Right lobe of liver (tissue), 6 donors: Measurements from ENCODE around the gene GHSR. TPM values are rescaled to one million over a fixed set of nuclear protein-coding genes. Genes with fewer than 3 reads are reported as not detected.

Experiments
- ATAC-seq, 4 donors: fragments of 200-7000 bp; cut with Tn5 transposase; one replicate each; pipeline ENCODE4 v1.9.1; 2020; ENCODE audit warnings: mild to moderate bottlenecking in 4 of 4, moderate library complexity in 4 of 4
- DNase-seq, 3 donors: peaks; one replicate each; pipeline ENCODE4 v3.0.0-alpha.2; 2020
- H3K27ac ChIP-seq, 3 donors: fragments of 200-600 bp; one replicate each; pipeline ENCODE4 v1.8.0; 2022
- H3K27me3 ChIP-seq, 2 donors: fragments of 200-600 bp; one replicate each; pipeline ENCODE4 v1.8.0; 2022
- H3K36me3 ChIP-seq, 4 donors: fragments of 200-600 bp; sonication (generic) in 1 of 4; one replicate each; pipeline versions ENCODE4 v1.5.1 to v1.8.0; 2017 to 2022; ENCODE audit warnings: control low read depth in 1 of 4
- H3K4me1 ChIP-seq, 4 donors: fragments of 200-600 bp; sonication (generic) in 1 of 4; one replicate each; pipeline versions ENCODE4 v1.5.1 to v1.8.0; 2017 to 2022; ENCODE audit warnings: control low read depth in 1 of 4
- H3K4me3 ChIP-seq, 3 donors: fragments of 200-600 bp; one replicate each; pipeline ENCODE4 v1.8.0; 2022
- H3K9me3 ChIP-seq, 4 donors: fragments of 200-600 bp; sonication (generic) in 1 of 4; one replicate each; pipeline versions ENCODE4 v1.5.1 to v1.8.0; 2017 to 2022; ENCODE audit warnings: control low read depth in 1 of 4
- POLR2A ChIP-seq: fragments of 450-650 bp; IDR thresholded peaks from one replicate; pipeline ENCODE4 v1.6.1; 2017; ENCODE audit warnings: antibody characterized with exemption, mild to moderate bottlenecking
- WGBS: methylation state at CpG from one replicate; pipeline ENCODE4 v1.1.6; 2018; ENCODE audit warnings: low coverage, low lambda C conversion rate; ENCODE audit not compliant: insufficient coverage; ENCODE audit errors: missing lambda C conversion rate; 5-methylcytosine and 5-hydroxymethylcytosine counted together
- intact Hi-C, 2 donors: fragments of 100-400 bp; cut with DNase I; formaldehyde crosslinking; loops; one replicate each; pipeline versions ENCODE4 v1.11.2 to v1.14.1; 2022
- total RNA-seq, 6 experiments: library from RNA; depleted of rRNA in 2 of 6; stranded (reverse); fragments of >200 nt in 2 of 6; fragmentation: NEBNext Ultra II Directional in 3 of 6; extraction: Animal tissue kit (Norgen Biotek cat#: 25700) in 3 of 6; gene quantifications; one replicate each; pipeline versions ENCODE4 v1.1.0 to v1.2.4, GENCODE V29; 2016 to 2023
- TF ChIP-seq, protein P1 (sequence below), 4 donors: fragments of 200-600 bp in 3 of 4; fragments of 450-650 bp in 1 of 4; IDR thresholded peaks; one replicate each; pipeline versions ENCODE4 v1.5.1 to v1.8.0; 2016 to 2022; ENCODE audit warnings: antibody characterized with exemption in 4 of 4, mild to moderate bottlenecking in 2 of 4
- donor health status: DM: no; HTN: yes; CAD: no.
- donor health status: DM: no; HTN: no; CAD: no.
- donor health status: DM: no; HTN: no; CAD: no.
- donor health status: DM: no; HTN: yes; CAD: no.
- donor health status: DM: no; HTN: yes; CAD: no.

GHSR gene
- total RNA-seq, 6 experiments from 2014 or later: not detected

DNA sequence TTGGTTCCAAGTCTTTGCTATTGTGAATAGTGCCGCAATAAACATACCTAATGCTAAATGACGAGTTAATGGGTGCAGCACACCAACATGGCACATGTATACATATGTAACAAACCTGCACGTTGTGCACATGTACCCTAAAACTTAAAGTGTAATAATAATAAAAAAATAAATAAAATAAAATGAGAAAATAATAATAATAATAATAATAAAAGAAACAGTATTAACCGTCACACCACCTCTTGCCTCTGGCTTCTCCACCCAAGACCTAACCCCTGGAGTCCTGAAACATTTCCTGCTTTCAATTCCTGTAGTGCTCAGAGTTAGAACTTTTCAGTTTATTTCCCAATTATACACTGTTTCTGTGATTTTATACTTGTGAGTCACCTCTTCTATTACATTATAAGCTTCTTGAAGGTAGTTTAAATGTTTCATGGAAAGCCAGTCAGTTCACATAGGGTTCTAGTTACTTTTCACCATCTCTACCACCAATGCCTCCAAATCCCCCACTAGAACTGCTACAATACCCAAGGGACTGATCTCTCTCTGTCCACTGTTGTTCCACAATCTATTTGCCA is 18.4 kb upstream of the GHSR start:
- TF ChIP-seq, protein P1, sequence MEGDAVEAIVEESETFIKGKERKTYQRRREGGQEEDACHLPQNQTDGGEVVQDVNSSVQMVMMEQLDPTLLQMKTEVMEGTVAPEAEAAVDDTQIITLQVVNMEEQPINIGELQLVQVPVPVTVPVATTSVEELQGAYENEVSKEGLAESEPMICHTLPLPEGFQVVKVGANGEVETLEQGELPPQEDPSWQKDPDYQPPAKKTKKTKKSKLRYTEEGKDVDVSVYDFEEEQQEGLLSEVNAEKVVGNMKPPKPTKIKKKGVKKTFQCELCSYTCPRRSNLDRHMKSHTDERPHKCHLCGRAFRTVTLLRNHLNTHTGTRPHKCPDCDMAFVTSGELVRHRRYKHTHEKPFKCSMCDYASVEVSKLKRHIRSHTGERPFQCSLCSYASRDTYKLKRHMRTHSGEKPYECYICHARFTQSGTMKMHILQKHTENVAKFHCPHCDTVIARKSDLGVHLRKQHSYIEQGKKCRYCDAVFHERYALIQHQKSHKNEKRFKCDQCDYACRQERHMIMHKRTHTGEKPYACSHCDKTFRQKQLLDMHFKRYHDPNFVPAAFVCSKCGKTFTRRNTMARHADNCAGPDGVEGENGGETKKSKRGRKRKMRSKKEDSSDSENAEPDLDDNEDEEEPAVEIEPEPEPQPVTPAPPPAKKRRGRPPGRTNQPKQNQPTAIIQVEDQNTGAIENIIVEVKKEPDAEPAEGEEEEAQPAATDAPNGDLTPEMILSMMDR (IDR thresholded peaks at IDR 0.05): no peak
- no peak for TF ChIP-seq POLR2A
- Histone ChIP-seq H3K9me3 (no peaks in the 10 kb centered on the region), H3K36me3 (no peaks in the 10 kb centered on the region), H3K4me3 (no peak overlapping the region), H3K27me3 (no peaks in the 10 kb centered on the region), H3K27ac (no peak overlapping the region), H3K4me1 (no peaks in the 10 kb centered on the region)
- WGBS: 85% methylated on average over 4 of the region's 4 CpGs
- ATAC-seq: no peak
- intact Hi-C loops: no loop called here
- no peak for DNase-seq

DNA sequence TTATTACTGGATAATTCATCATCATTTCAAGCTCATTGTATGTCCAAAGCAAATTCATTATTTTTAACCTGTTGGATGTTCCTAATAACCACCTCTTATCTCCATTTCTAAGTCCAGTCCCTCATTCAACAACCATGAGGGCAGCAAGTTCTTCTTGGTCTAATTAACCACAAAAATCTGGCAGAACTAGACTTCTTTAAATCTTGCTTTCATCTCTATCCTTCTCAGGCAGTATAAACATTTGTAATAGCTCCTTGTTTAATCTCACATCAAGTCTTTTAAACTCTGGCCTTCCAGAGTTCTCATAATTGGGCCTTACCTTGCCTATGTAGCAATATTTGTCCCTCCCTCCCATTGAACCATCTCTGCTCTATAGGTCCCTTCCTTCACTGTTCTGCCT is 17.0 kb upstream of the GHSR start:
- no peaks in the 10 kb centered on the region for H3K9me3 ChIP-seq
- intact Hi-C loops: no loop called here
- H3K27me3 ChIP-seq: no peaks in the 10 kb centered on the region
- H3K4me3 ChIP-seq: no peak overlapping the region
- ATAC-seq (no peak), DNase-seq (no peak)
- no peak for TF ChIP-seq POLR2A
- TF ChIP-seq, protein P1 (IDR thresholded peaks at IDR 0.05): no peak
- H3K27ac ChIP-seq: no peak overlapping the region
- no peaks in the 10 kb centered on the region for H3K36me3 ChIP-seq
- no peaks in the 10 kb centered on the region for H3K4me1 ChIP-seq

DNA sequence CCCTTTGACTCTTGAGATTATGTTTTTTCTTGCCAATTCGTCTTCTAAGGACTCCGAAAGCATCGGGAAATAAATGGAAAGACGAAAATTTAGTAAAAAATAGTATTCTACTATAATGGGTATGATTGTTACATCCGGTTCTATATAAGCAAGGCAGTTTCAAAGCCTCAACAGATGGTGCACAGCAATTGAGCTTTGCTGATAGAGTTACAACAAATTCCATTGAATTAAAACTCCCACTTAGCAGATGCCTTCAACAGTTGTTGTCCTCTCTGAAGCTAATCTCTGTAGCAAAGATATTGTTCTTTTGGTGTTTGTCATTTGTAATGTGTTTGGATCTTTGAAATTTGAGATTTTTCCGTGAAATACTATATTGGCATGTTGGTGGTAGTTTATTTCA is 16.1 kb upstream of the GHSR start:
- 73% methylated on average over 6 of the region's 6 CpGs for WGBS
- DNase-seq (no peak), ATAC-seq (no peak)
- Histone ChIP-seq H3K9me3 (no peaks in the 10 kb centered on the region), H3K27me3 (no peaks in the 10 kb centered on the region), H3K27ac (no peak overlapping the region), H3K4me3 (no peak overlapping the region), H3K4me1 (no peaks in the 10 kb centered on the region), H3K36me3 (no peaks in the 10 kb centered on the region)
- TF ChIP-seq, protein P1 (IDR thresholded peaks at IDR 0.05): no peak
- TF ChIP-seq POLR2A: no peak
- intact Hi-C loops: no loop called here

DNA sequence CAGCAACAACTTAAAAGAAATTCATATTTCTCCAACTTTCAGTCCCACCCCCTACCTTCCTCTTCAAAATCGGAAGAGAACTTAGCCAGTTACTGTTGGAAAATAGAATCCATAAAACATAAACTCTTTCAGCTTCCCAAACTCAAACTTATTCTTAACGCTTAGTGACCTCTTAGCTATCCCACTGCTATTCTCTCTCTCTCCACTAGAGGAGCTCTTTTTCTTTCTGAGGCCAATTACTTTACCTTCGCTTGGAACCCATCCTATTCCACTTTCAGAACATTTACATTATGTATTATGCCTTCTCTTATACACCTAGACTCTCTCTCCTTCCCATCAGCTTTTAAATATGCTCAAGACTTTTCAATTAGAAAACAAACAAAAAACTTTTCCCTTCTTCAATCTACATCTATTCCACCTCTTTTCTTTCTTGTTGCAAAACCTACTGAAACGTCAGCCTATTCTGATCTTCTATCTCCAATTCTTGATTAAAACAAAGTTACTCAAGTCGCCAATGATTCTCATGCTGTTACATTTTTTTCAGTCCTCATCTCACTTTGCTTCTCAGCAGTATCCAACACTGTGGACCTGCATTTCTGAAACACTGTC is 13.4 kb upstream of the GHSR start:
- TF ChIP-seq, protein P1 (IDR thresholded peaks at IDR 0.05): peak; percentile 80 to 92 (median 89)
- no peak for TF ChIP-seq POLR2A

More for the DNA sequence above, 13.4 kb upstream of the GHSR start:
- ATAC-seq: peak; percentile 79 to 91 (median 87)
- 27% methylated on average over 5 of the region's 5 CpGs for WGBS
- no peak overlapping the region for H3K4me3 ChIP-seq
- DNase-seq: no peak
- H3K9me3 ChIP-seq: no peaks in the 10 kb centered on the region
- intact Hi-C loops: no loop called here
- H3K4me1 ChIP-seq: no peaks in the 10 kb centered on the region
- no peaks in the 10 kb centered on the region for H3K36me3 ChIP-seq
- no peak overlapping the region for H3K27ac ChIP-seq
- no peaks in the 10 kb centered on the region for H3K27me3 ChIP-seq
